G401.6 (cell line): ENCODE measurements around the gene ACOT4.
"Not testable (repeated sequence)": the region's sequence is repeated elsewhere in the genome, so short reads cannot be mapped to it uniquely, and the experiment has no call there.

Experiments used
- FAIRE-seq: peaks from 2 replicates; lab custom pipeline; 2012; peaks lifted over from hg19 to GRCh38; lab: Jason Lieb, UNC

The ACOT4 gene

DNA sequence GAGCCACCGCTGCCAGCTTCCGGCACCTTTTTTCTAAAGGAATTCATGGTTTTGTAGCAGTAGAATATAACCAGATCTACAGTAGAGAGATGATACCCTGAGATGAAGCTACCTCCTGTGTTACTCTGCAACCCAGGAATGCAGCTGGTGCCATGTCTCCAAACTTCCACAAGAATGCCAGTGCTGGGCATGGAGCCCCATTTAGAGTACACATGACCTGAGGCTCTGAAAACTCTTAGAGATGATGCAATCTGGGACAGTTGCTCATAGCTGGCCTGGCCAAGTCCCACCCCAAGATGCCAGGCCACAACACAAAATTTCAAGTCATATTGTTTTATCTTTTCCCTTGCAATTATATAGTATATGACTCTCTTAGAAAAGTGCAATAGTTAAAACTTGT lies 14.5 kb upstream of the ACOT4 start:
- not testable (repeated sequence) for FAIRE-seq

DNA sequence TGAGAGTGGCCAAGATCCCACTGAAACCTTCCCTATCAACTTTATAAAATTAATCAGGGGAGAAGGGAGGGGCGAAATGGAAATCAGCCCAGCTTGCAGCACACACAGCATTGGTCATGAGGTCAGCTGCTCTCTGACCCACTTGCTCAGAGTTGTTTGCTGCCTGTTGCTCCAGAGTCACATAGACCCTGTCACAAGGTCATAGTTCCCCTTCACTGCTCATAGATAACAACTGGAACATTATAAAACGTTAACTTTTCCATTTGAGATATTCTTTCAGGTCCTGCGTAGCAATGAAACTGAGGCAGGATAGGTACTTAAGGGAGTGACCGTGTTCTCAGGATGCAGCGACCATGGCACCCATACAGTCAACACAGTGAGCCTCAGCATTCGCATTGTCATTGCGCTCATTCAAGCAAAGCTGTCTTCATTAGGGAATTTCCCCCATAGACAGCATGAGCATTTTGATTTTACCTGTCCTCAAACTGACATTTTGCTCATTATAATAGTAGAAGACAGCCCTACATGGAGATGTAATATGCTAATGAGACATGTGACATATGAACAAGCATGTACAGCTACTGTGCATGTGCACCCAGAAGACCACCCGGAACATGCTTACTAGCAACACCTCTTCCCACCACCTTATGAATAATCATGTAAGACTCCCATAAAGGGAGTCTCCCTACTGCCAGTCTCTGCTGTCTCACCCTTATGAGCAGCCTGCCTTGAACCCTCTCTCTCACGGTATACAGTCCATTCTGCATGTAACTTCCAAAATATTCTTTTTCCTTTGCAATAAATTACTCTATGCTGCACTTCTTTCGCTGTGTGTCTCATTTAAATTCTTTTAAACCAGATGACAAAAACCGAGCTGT lies 9.3 kb upstream of the ACOT4 start:
- not testable (repeated sequence) for FAIRE-seq

DNA sequence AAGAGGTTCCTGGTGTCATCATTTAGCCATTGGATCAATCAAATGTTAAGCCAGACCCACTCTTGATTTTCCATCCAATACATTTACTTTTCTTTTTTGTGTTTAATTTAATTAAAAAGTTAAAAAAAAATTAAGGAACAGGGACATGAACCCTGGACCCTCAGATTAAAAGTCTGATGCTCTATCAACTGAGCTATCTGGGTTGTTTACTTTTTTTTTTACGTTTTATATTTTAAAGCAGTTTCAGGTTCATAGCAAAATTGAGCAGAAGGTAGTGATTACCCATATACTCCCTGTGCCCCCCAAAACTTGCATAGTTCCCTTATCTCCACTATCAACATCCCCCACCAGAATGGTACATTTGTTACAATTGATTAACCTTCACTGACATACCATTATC lies 3.0 kb upstream of the ACOT4 start:
- FAIRE-seq = no peak

DNA sequence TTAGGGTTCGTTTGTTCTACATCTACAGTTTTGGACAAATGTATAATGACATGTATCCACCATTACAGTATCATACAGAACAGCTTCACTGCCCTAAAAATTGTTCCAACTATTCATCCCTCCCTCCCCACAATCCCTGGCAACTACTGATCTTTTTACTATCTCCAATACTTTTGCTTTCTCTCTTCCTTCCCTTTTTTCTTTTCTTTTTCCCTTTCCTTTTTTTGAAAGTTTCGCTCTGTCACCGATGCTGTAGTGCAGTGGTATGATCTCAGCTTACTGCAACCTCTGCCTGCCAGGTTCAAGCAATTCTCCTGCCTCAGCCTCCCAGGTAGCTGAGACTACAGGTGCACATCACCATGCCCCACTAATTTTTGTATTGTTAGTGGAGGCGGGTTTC lies 2.6 kb upstream of the ACOT4 start:
- FAIRE-seq = no peak

DNA sequence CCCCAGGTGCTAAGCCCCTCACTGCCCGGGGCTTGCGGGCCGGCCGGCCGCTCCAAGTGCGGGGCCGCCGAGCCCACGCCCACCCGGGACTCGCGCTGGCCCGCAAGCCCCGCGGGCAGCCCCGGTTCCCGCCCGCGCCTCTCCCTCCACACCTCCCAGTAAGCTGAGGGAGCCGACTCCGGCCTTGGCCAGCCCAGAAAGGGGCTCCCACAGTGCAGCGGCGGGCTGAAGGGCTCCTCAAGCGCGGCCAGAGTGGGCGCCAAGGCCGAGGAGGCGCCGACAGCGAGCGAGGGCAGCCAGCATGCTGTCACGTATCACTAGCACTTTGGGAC lies 1.0 kb upstream of the ACOT4 start:
- FAIRE-seq = not testable (repeated sequence)

DNA sequence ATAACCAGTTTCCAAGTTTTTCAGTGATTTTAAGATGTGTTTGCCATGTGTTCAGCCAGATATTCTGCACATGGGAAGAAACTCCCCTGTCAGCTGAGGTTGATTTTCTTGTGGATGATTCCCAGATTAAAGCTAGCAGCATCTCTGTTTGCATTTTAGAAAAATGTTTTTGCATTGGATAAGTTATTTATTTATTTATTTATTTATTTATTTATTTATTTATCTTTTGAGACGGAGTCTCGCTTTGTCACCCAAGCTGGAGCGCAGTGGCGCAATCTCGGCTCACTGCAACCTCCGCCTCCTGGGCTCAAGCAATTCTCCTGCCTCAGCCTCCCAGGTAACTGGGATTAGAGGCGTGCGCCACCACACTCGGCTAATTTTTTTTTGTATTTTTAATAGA lies 2.8 kb downstream of the ACOT4 start:
- FAIRE-seq = no peak

DNA sequence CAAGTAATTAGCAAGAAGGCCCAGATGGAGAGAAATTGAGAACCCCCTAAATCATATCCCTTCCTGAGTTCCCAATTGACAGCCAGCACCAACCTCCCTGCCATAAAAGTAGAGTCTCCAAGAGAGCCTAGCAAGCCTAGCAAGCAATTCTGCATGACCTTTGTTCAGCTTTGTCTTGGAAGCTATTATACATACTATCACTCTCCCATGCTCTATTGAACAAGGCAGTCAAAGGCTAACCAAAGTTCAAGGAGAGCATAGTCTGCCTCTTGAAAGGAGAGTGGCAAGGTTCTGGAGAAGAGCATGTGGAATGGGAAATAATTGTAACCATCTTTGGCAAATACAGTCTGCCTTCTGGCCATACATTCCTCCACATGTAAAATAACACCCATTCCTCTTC lies 7.8 kb downstream of the ACOT4 start:
- FAIRE-seq = no peak

DNA sequence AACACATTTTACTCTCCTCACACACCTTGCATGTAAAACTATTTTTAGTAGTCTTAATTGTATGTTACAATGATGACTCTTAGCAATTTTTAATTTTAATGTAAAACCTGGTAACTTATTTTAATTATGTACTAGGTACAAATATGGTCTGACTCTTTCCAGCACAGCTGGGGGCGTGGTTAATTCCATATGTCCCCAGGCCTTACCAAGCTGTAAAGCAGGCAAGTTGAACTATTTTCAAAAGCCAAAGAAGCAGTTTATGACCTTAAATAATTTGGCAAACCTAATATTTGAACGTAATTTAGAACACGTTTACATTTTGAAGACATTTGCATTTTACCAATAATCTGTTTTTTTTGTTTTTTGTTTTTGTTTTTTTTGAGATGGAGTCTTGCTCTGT lies 11.3 kb downstream of the ACOT4 start:
- FAIRE-seq = no peak

DNA sequence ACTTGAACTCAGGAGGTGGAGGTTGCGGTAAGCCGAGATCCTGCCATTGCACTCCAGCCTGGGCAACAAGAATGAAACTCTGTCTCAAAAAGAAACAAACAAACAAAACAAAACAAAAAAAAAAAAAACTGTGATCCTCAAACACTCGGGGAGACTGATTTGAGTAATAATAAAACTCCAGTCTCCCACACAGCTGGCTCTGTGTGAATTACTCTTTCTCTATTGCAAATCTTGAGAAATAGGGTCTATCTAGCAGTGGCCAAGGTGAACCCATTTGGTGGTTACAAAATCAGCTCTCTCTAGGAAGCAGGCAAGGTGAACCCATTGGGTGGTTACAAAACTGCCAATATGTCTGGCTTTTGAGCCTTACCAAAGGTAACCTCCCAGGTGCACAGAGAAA lies 14.6 kb downstream of the ACOT4 start:
- FAIRE-seq = no peak

DNA sequence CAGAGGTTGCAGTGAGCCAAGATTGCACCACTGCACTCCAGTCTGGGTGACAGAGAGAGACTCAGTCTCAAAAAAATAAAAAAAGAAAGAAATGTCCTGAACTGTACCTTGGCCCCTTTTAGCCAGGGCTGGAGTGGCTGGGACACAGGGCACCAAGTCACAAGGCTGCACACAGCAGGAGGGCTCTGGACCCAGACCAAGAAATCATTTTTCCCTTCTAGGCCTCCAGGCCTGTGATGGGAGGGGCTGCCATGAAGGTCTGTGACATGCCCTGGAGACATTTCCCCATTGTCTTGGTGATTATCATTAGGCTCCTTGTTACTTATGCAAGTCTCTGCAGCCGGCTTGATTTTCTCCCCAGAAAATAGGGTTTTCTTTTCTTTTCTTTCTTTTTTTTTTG lies 15.6 kb downstream of the ACOT4 start:
- no peak for FAIRE-seq

DNA sequence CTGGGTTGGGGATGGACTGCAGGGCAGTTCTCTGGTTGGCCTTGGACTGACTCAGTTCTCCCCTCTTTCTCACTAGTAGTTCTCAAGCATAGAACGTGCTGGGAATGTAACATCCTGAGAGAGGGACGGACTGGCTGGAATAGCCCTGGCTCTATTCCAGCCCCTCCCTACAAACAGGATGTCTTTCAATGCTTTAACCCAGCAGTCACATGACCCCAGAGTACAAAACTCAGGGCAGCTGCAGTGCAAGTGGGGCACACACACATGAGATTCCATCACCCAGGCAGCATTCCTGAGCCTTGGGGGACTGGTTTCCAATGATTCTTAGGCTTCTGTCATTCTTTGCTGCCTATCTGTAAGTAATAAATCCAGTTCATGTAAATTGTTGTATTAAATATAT lies 19.0 kb downstream of the ACOT4 start:
- no peak for FAIRE-seq

DNA sequence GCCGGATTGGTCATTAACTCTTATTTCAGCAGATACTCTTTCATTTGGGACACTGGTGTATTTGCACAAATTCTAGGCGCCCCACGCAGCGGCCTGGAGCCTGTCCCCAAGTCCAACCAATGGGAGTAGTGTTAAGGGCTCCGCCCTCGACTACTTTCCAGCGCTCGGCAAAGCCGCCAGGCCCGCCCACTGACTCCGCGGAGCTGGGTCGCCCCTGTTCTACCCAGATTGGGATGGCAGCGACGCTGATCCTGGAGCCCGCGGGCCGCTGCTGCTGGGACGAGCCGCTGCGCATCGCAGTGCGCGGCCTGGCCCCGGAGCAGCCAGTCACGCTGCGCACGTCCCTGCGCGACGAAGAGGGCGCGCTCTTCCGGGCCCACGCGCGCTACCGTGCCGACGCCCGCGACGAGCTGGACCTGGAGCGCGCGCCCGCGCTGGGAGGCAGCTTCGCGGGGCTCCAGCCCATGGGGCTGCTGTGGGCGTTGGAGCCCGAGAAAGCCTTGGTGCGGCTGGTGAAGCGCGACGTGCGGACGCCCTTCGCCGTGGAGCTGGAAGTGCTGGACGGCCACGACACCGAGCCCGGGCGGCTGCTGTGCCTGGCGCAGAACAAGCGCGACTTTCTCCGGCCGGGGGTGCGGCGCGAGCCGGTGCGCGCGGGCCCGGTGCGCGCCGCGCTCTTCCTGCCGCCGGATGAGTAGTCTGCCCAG lies 20.8 kb downstream of the ACOT4 start, which contains the start of gene ACOT6:
Gene ACOT6 (plus strand): TSS at position 179 of the 707 bp plus-strand sequence. CDS start 55 bp downstream, at position 234.
- peak; percentile 57 for FAIRE-seq

DNA sequence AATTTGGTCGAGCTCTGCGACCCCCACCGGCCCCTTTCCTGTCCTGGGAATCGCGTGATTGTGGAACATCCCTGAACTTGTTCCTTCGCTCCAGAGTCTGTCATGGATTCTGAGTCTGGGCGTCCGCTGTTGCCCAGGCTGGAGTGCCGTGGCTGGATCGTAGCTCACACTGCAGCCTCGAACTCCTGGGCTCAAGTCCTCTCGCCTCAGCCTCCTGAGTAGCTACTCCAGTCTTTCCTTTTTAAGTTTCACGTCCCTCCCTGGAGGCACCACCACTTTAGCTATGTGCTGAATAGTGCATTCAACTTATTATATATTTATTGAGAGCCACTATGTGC lies 21.3 kb downstream of the ACOT4 start:
- no peak for FAIRE-seq

DNA sequence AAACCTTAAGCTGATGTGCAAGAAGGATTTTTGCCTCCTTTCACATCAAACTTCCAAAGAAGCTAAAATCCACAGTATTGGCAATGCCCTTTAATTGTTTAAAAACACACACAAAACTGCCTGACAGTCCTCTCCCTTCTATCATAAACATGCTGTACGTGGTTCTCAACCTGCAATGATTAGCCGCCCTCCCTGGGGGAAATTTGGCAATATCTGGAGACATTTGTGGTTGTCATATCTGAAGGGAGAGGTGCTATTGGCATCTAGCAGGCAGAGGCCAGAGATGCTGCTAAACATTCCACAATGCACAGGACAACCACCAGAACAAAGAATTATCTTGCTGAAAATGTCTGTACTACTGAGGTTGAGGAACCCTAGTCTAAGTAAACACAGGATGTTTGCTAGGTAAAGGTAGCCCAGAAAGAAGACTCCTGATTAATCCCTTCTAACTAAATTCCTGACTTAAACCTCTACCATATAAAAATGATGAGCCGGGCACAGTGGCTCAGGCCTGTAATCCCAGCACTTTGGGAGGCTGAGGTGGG lies 21.8 kb downstream of the ACOT4 start:
- FAIRE-seq = no peak

DNA sequence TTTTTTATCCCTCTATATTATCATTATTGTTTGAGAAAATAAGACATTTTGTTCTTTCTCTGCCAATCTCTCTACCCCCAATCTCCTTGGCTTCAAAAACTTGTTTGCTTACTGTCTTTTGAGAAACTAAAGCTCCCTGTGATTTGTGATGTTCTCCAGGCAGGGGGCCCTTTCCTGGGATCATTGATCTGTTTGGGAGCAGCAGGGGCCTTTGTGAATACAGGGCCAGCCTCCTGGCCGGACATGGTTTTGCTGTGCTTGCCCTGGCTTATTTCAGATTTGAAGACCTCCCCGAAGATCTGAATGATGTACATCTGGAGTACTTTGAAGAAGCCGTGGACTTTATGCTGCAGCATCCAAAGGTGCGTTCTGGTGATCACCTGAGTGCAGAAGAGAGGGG lies 25.2 kb downstream of the ACOT4 start:
- FAIRE-seq = no peak

DNA sequence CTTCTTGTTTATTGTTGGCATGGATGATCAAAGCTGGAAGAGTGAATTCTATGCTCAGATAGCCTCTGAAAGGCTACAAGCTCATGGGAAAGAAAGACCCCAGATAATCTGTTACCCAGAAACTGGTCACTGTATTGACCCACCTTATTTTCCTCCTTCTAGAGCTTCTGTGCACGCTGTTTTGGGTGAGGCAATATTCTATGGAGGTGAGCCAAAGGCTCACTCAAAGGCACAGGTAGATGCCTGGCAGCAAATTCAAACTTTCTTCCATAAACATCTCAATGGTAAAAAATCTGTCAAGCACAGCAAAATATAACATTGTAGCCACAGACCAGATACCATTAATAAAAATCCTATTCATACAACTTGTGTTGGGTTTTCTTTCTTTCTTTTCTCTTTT lies 27.9 kb downstream of the ACOT4 start:
- no peak for FAIRE-seq

DNA sequence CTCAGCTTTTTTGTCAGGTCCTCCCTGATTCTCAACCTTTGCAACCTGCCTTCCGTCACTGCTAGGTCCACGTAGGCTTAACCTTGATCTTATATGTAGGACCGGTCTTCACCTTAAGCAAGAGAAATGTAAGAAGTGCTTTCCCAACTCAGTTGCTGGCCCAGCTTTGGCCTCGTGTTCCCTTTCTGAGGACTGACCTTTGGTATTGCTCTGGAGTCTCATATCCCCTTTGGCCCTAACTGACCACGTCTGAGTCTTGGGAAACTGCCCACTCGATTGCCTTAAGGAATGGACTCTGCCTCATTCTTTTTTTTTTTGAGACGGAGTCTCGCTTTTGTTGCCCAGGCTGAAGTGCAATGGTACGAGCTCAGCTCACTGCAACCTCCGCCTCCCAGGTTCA lies 28.6 kb downstream of the ACOT4 start:
- FAIRE-seq = no peak

DNA sequence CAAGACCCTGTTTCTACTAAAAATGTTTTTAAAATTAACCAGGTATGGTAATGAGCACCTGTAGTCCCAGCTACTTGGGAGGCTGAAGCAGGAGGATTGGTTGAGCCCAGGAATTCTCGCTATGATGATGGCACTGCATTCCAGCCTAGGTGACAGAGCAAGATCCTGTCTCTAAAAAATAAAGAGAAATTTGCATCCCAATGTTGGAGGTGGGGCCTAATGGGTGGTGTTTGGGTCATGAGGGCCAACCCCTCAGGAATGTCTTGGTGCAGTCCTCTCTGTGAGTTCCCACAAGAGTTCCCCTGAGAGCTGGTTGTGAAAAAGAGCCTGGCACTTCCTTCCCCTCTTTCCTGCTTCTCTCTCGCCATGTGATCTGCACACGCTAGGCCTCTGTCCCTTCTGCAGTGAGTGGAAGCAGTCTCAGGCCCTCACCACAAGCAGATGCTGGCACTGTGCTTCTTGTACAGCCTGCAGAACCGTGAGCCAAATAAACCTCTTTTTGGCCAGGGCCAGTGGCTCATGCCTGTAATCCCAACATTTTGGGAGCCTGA lies 31.9 kb downstream of the ACOT4 start:
- no peak for FAIRE-seq

DNA sequence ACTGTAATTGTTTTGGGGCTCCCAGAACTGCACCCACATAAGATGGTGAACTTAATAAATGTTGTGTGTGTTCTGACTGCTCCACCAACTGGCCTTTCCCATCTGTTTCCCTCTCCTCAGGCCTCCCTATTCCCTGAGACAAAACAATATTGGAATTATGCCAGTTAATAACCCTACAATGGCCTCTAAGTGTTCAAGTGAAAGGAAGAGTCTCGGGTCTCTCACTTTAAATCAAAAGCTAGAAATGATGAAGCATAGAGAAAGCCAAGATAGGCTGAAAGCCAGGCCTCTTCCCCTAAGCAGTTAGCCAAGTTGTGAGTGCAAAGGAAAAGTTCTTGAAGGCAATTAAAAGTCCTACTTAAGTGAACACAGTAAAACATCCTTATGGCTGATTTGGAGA lies 34.0 kb downstream of the ACOT4 start:
- no peak for FAIRE-seq

DNA sequence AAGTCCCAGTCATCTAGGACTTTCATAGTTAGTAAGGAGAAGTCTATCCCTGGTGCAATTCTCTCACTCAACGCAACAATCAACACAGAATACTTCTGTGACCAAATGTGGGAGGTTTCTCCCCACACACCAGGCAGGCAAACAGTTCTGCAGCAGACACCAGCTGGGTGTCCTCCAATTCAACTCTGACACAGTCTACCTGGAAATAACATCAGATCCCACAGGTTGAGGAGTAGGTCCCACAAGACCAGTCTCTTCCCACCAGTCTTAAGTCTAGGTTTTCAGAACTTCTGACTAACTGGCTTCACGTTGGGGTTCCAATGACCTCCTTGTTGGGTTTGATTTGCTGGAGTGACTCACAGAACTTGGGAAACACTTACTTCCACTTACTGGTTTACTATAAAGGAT lies 35.5 kb downstream of the ACOT4 start:
- FAIRE-seq = no peak

DNA sequence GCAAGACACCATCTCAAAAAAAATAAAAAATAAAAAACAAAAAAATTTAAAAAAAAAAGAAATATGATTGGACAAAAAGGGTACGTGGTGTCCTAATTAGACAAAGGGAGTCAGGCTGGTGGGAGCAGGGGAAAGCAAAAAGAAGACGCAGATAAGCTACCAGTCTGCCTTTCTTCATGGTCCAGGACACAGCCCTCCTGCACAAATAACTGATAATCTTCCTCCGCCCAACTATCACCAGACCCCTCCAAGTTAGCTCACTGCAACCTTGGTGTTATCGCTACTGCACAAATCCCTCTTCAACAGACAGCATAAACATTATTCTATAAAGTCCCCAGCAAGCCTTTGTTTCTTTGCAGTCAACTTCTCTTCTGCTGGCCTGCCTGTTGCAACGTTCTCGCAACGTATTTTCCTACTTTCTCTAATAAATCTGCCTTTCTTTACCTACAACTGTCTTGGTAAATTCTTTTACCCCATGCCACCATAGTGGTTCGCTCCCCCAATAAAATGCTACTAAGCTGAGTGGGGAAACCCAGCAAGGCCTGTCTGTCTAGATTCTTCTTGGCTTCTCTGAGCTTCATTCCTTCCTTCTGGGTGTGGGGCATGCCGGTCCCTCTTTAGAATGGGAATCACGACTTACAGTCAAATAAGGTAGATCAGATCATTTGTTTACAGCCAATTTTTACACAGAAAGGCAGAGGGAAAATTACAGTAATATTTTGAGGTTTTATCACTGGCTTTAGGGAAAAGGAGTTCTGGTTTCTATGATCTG lies 38.5 kb downstream of the ACOT4 start:
- no peak for FAIRE-seq
